HPDE6-E6E7 (cell line): Measurements from ENCODE around the gene KIF27.
"Not testable (repeated sequence)": the region's sequence is repeated elsewhere in the genome, so short reads cannot be mapped to it uniquely, and the experiment has no call there.

Experiments
- DNase-seq: peaks from one replicate; pipeline ENCODE4 v3.0.0; 2011; ENCODE audit warnings: missing footprints; ENCODE audit errors: extremely low spot score

Gene KIF27

GRCh38 chr9:83804454-83804853 lies 116.8 kb downstream of the KIF27 start:
- DNase-seq, result not testable (repeated sequence)

GRCh38 chr9:83803941-83804340 lies 117.3 kb downstream of the KIF27 start:
- DNase-seq, result not testable (repeated sequence)

DNA sequence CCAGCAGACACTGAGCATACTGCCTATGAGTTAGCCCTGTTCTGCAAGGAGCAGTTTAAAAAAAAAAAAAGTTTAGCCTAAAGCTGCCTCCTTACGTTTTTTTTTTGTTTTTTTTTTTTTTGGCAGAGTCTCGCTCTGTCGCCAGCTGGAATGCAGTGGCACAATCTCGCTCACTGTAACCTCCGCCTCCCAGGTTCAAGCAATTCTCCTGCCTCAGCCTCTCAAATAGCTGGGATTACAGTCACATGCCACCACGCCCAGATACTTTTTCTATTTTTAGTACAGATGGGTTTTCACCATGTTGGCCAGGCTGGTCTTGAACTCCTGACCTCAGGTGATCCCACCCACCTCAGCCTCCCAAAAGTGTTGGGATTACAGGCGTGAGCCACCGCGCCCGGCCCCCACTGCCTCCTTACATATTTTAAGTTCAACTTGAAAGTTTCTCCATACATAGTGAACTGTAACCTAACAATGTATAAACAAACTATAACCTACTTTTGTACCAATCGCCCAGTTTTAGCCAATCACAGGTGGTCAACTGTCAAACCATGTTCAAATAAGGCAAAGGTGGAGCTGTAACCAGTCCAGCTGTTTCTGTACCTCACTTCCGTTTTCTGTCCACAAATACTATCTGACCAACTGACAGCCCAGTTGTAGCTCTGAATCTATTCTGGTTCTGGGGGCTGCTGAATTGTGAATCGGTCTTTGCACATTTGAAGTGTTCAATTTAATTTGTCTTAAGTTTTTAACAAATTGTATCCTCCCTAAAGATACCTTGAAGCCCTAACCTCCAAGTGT lies 120.8 kb downstream of the KIF27 start:
- no peak for DNase-seq

DNA sequence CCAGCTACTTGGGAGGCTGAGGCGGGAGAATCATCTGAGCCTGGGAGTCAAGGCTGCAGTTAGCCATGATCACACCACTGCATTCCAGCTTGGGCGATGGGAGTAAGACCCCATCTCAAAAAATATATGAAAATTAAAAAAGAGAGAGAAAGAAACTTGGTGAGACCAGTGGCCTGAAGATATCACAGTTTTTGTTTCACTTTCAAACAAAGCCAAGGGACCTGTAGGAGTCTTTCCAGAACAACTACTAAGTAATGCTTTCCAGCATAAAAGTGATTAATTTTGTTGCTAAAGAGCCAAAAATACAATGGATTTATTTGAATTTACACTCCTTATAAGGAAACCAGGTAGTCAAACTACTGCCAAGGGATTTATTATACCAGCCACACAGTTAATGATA lies 127.2 kb downstream of the KIF27 start:
- no peak for DNase-seq

DNA sequence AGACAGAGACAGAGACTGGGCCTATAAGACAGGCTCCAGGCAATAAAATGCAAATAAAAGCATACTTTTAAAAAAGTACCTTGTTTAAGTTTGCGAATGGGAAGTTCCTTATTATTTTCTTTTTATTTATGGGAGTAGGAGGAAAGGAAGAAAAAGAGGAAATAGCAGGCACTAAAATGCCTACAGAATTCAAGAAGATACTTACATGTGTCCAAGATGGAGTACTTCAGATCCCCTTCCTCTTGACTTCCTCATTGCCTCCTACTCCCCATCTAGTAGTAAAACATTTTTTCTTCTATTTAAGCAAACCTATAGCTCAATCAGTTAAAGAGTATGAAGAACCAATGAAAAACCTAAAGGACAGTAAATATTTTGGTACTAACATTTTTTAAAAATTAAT lies 128.5 kb downstream of the KIF27 start:
- DNase-seq, result no peak
